COLO829 (cell line): ENCODE measurements around the gene SUV39H2.
"Not testable (repeated sequence)": the region's sequence is repeated elsewhere in the genome, so short reads cannot be mapped to it uniquely, and the experiment has no call there.

Source experiments
- DNase-seq: peaks from one replicate; pipeline ENCODE4 v3.0.0; 2012; ENCODE audit warnings: low spot score

The SUV39H2 gene

DNA sequence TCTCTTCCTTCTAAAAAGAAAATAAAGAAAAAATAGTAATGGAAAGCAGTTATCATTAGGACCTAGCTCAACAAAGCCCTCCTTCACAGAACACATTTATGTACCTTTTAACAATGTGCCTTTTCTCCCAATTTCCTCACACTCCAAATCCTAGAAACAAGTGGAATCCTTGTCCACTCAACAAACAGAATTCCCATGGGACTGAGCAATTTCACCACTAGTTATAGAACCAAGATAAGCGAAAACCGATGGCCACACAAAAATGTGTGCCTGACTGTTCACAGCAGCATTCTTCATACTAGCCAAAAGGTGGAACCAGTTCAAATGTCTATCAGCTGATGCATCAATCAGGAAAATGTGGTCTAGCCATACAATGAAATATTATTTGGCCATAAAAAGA lies 57.9 kb downstream of the SUV39H2 start:
- peak; percentile 96 for DNase-seq

DNA sequence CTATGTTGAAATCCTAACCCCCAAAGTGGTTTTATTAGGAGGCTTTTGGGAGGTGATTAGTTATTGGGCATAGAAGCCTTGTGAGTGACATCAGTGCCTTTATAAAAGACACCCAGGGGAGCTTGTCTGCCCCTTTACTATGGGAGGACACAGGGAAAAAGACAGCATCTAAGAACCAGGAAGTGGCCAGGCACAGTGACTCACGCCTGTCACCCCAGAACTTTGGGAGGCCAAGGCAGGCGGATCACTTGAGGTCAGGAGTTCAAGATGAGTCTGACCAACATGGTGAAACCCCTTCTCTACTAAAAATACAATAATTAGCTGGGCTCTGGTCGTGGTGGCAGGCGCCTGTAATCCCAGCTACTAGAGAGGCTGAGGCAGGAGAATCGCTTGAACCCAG lies 60.3 kb downstream of the SUV39H2 start:
- DNase-seq = not testable (repeated sequence)

DNA sequence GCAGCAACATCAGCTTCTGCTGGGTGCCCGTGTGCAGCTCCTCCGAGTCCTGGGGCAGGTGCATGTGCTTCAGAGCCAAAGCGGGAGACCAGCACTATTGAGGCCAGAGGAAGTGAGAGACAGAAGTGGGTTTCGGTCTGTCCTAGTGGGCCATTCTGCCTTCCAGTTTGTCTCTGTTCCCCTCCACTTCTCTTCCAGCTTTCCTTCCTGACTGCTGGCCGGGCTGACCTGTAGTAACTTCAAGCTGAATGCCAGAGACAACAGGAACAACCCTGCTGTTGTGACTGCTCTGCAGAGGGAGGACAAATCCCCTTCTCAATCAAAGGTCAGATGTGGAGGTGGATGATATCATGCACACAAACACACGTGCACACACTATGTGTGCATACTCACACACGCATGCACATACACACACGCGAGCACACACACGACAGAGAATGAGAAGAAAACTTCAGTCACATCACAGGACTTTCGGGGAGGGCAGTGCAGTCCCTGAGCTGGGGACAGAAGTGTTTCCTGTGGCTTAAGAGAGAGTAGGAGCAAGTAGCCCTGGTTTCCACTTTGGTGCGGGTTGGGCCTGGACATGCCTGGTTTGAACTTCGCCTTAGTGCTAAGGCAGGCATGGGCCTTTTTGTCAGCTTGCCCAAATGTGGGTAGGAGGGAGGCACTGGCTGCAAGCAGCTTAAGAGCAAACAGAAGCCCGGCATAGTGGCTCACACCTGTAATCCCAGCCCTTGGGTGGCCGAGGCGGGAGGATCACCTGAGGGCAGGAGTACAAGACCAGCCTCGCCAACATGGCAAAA lies 63.7 kb downstream of the SUV39H2 start:
- DNase-seq = not testable (repeated sequence)

DNA sequence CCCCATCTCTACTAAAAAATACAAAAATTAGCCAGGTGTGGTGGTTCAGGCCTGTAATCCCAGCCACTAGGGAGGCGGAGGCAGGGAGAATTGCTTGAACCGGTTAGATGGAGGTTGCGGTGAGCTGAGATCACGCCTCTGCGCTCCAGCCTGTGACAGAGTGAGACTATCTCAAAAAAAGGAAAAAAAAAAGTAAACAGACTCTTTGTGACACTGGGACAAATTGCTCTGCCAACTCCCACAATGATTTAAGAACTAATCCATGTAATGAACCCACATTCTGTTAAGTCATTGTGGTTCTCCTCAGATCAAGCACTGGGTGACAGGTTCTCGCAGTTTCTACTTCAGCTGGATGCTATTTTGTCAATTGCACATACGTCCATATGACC lies 64.3 kb downstream of the SUV39H2 start:
- DNase-seq = not testable (repeated sequence)

DNA sequence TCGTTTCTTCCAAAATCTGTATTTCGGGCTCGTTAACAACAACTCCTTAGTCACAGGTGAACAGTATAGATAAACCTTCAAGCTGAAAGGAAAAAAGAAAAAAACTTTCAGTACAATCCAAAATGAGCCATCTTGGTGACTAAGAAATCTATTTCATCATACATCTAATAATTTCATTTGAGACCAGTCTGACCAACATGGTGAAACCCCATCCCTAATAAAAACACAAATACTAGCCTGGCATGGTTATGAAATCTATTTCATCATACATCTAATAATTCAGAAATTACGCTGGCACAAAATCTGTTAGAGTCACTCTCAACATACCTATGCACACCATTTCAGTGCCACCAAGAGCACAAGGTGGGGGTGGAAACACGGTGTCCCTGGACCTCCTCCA lies 66.4 kb downstream of the SUV39H2 start:
- no peak for DNase-seq

DNA sequence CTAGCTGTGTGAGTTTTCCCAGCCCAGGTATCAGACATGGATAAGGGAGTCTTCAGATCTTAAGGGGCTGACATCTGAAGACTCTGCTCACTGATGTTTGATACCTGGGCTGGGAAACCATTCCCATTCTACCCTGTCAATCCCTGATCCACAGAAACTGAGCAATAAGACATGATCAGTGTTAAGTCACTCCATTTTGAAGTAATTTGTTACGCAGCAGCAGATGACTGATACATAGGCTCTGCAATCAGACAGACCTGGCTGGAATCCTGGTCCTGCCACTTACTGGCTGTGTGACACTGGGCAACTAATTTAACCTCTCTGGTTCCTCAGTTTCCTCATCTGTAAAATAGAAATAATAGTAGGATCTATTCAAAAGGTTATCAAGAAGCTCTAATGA lies 68.6 kb downstream of the SUV39H2 start:
- DNase-seq = no peak

DNA sequence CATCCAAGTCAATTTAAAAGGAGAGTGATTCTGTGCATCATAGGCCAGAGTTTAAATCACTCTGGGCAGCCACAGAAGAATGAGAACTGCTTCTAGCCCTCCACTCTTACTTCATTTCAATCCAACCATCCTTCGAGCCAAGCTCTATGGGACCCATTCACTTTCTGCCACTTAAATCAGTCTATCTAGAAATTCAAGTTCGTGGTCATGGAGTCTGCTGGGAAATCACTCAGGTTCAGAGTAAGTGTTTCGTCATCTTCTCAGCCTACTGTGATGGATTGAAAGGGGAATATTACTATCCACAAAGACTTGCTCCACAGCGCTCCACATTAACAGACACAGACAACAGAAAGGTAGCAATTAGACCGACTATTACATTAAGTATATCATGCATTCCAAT lies 70.6 kb downstream of the SUV39H2 start:
- no peak for DNase-seq

DNA sequence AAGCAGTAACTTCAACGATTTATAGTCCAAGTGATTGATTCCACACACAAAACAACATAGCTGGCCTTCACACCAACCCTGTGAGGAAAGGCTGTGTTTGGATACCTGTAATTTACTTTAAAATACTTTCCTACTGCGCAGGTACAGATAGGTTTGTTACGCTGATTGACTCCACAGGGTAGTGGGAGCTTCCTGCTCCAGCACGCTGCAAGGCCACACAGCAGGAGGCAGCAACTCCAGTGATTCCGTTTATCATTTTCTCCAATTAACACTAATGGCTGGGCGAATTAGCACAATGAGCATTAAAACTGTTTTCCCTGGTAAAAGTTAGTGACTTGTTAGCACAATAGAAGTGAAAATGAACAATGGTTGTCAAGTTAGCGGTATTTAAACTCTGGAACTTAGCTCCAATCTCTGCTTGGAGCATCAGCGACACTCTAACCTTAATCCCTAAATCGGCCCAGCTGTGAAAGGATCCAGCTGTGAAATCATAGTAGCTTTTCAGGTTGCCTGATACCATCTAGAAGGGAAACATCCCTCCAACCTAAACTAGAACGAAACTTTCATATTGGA lies 74.3 kb downstream of the SUV39H2 start:
- no peak for DNase-seq

DNA sequence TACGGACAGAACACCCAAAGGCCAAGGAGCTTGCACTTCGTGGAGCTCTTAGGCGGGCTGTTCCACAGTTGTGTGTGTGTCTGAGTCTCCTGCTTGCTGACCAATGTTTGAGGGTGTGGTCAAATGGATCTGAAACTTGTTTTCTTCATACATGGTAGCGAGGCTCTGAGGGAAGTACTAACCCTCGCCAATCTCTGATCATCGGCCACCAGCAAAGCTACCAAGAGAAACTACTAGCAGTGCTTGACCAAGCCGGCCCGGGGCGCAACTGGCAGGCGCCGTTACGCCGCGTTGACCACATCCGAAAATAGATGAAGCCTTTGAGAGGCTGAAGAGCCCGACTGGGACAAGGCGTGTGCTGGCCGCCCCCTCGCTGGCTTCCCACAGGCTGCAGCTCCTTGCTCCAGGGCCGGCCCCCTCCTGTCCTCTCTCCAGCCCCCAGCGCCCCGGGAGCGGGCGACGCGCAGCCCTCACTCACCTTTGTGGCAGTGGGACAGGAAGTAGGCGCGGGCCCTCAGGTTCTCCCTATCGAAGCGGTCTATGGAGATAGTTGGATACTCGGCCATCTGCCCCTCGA lies 74.8 kb downstream of the SUV39H2 start:
- DNase-seq = peak; percentile 25
